ENCODE data around the gene XPNPEP1.

Gene XPNPEP1

GRCh38 chr10:109862738-109863137 is 60.6 kb downstream of the XPNPEP1 start:
- no peak overlapping the region for H4K91ac ChIP-seq (ENCODE audit: low read depth, low read length)
- no peak overlapping the region for H2AFZ ChIP-seq (ENCODE audit: insufficient read depth, low read length, poor library complexity)
- H2AK5ac ChIP-seq (ENCODE audit: low read length) = no peak overlapping the region
- peaks cover 0 to 3% of the 10 kb centered on the region in 2 experiments for H3K4me1 ChIP-seq (ENCODE audit: control insufficient read depth in 1 of 2, insufficient read depth in 2 of 2, low read length in 2 of 2)
- H3K4ac ChIP-seq (ENCODE audit: low read depth, low read length) = no peak overlapping the region
- H4K12ac ChIP-seq (ENCODE audit: low read depth, low read length) = no peak overlapping the region
- no peak overlapping the region for H2BK5ac ChIP-seq (ENCODE audit: low read depth, low read length, poor library complexity)
- H2BK12ac ChIP-seq (ENCODE audit: low read length) = no peak overlapping the region
- no peak overlapping the region for H2BK120ac ChIP-seq (ENCODE audit: insufficient read depth, low read length, poor library complexity)
- DNase-seq = no peak
- no peak overlapping the region for H3K14ac ChIP-seq (ENCODE audit: low read length)
- H3K23ac ChIP-seq (ENCODE audit: low read length) = no peak overlapping the region
- H4K8ac ChIP-seq (ENCODE audit: low read depth, low read length) = no peak overlapping the region
- H3K79me1 ChIP-seq (ENCODE audit: low read length) = no peaks in the 10 kb centered on the region
- H3K9ac ChIP-seq (ENCODE audit: low read length) = no peak overlapping the region
- no peaks in the 10 kb centered on the region for H3K9me3 ChIP-seq (ENCODE audit: insufficient read depth, low read depth, low read length)
- H3K27me3 ChIP-seq (ENCODE audit: insufficient read depth, low read length) = no peaks in the 10 kb centered on the region
- no peaks in the 10 kb centered on the region for H3K79me2 ChIP-seq (ENCODE audit: control insufficient read depth, insufficient read depth, low read length, poor library complexity)
- no peak overlapping the region for H3K18ac ChIP-seq (ENCODE audit: low read length)
- no peak overlapping the region for H3K27ac ChIP-seq (ENCODE audit: low read depth, low read length)
- H3K4me3 ChIP-seq (ENCODE audit: low read depth, low read length) = no peak overlapping the region
- H3K4me2 ChIP-seq (ENCODE audit: low read length) = no peak overlapping the region
- peaks cover 18 to 29% of the 10 kb centered on the region in 2 experiments for H3K36me3 ChIP-seq (ENCODE audit: control insufficient read depth in 1 of 2, insufficient read depth in 2 of 2, low read length in 2 of 2)

GRCh38 chr10:109862041-109862440 is 61.3 kb downstream of the XPNPEP1 start:
- Histone ChIP-seq H3K18ac (ENCODE audit: low read length) (no peak overlapping the region), H3K36me3 (ENCODE audit: control insufficient read depth in 1 of 2, insufficient read depth in 2 of 2, low read length in 2 of 2) (peaks cover 12 to 22% of the 10 kb centered on the region in 2 experiments), H3K27ac (ENCODE audit: low read depth, low read length) (no peak overlapping the region), H4K8ac (ENCODE audit: low read depth, low read length) (no peak overlapping the region), H4K12ac (ENCODE audit: low read depth, low read length) (no peak overlapping the region), H3K4me3 (ENCODE audit: low read depth, low read length) (no peak overlapping the region), H2AFZ (ENCODE audit: insufficient read depth, low read length, poor library complexity) (no peak overlapping the region), H3K23ac (ENCODE audit: low read length) (no peak overlapping the region), H3K79me1 (ENCODE audit: low read length) (no peaks in the 10 kb centered on the region), H2BK12ac (ENCODE audit: low read length) (no peak overlapping the region), H2BK5ac (ENCODE audit: low read depth, low read length, poor library complexity) (no peak overlapping the region), H3K27me3 (ENCODE audit: insufficient read depth, low read length) (no peaks in the 10 kb centered on the region), H3K79me2 (ENCODE audit: control insufficient read depth, insufficient read depth, low read length, poor library complexity) (no peaks in the 10 kb centered on the region), H3K4ac (ENCODE audit: low read depth, low read length) (no peak overlapping the region), H3K9ac (ENCODE audit: low read length) (no peak overlapping the region), H2BK120ac (ENCODE audit: insufficient read depth, low read length, poor library complexity) (no peak overlapping the region), H3K9me3 (ENCODE audit: insufficient read depth, low read depth, low read length) (no peaks in the 10 kb centered on the region), H3K14ac (ENCODE audit: low read length) (no peak overlapping the region), H3K4me2 (ENCODE audit: low read length) (no peak overlapping the region), H3K4me1 (ENCODE audit: control insufficient read depth in 1 of 2, insufficient read depth in 2 of 2, low read length in 2 of 2) (peaks cover 0 to 3% of the 10 kb centered on the region in 2 experiments), H2AK5ac (ENCODE audit: low read length) (no peak overlapping the region), H4K91ac (ENCODE audit: low read depth, low read length) (no peak overlapping the region)
- WGBS (ENCODE audit: extremely low coverage, insufficient coverage, insufficient read length) = no CpG with 5 or more reads among the region's 6 CpGs
- no peak for DNase-seq

GRCh38 chr10:109861081-109861480 is 62.2 kb downstream of the XPNPEP1 start:
- Histone ChIP-seq H2BK12ac (ENCODE audit: low read length) (no peak overlapping the region), H4K12ac (ENCODE audit: low read depth, low read length) (no peak overlapping the region), H4K91ac (ENCODE audit: low read depth, low read length) (no peak overlapping the region), H3K36me3 (ENCODE audit: control insufficient read depth in 1 of 2, insufficient read depth in 2 of 2, low read length in 2 of 2) (peaks cover 8 to 16% of the 10 kb centered on the region in 2 experiments), H3K9me3 (ENCODE audit: insufficient read depth, low read depth, low read length) (no peaks in the 10 kb centered on the region), H3K14ac (ENCODE audit: low read length) (no peak overlapping the region), H3K27me3 (ENCODE audit: insufficient read depth, low read length) (no peaks in the 10 kb centered on the region), H3K23ac (ENCODE audit: low read length) (no peak overlapping the region), H3K18ac (ENCODE audit: low read length) (no peak overlapping the region), H3K27ac (ENCODE audit: low read depth, low read length) (no peak overlapping the region), H3K4me2 (ENCODE audit: low read length) (no peak overlapping the region), H3K4me1 (ENCODE audit: control insufficient read depth in 1 of 2, insufficient read depth in 2 of 2, low read length in 2 of 2) (peaks cover 0 to 3% of the 10 kb centered on the region in 2 experiments), H2AK5ac (ENCODE audit: low read length) (no peak overlapping the region), H2BK120ac (ENCODE audit: insufficient read depth, low read length, poor library complexity) (no peak overlapping the region), H3K4ac (ENCODE audit: low read depth, low read length) (no peak overlapping the region), H3K4me3 (ENCODE audit: low read depth, low read length) (no peak overlapping the region), H3K9ac (ENCODE audit: low read length) (no peak overlapping the region), H4K8ac (ENCODE audit: low read depth, low read length) (no peak overlapping the region), H3K79me1 (ENCODE audit: low read length) (no peaks in the 10 kb centered on the region), H2BK5ac (ENCODE audit: low read depth, low read length, poor library complexity) (no peak overlapping the region), H2AFZ (ENCODE audit: insufficient read depth, low read length, poor library complexity) (no peak overlapping the region), H3K79me2 (ENCODE audit: control insufficient read depth, insufficient read depth, low read length, poor library complexity) (no peaks in the 10 kb centered on the region)
- no peak for DNase-seq
- WGBS (ENCODE audit: extremely low coverage, insufficient coverage, insufficient read length) = no CpG with 5 or more reads among the region's 4 CpGs

GRCh38 chr10:109859221-109859620 is 64.1 kb downstream of the XPNPEP1 start:
- Histone ChIP-seq H3K23ac (ENCODE audit: low read length) (no peak overlapping the region), H3K4me3 (ENCODE audit: low read depth, low read length) (no peak overlapping the region), H3K4me1 (ENCODE audit: control insufficient read depth in 1 of 2, insufficient read depth in 2 of 2, low read length in 2 of 2) (peaks cover 0 to 3% of the 10 kb centered on the region in 2 experiments), H3K18ac (ENCODE audit: low read length) (no peak overlapping the region), H3K14ac (ENCODE audit: low read length) (no peak overlapping the region), H2AK5ac (ENCODE audit: low read length) (no peak overlapping the region), H4K91ac (ENCODE audit: low read depth, low read length) (no peak overlapping the region), H3K4ac (ENCODE audit: low read depth, low read length) (no peak overlapping the region), H3K27ac (ENCODE audit: low read depth, low read length) (no peak overlapping the region), H2BK12ac (ENCODE audit: low read length) (no peak overlapping the region), H3K4me2 (ENCODE audit: low read length) (no peak overlapping the region), H3K9me3 (ENCODE audit: insufficient read depth, low read depth, low read length) (no peaks in the 10 kb centered on the region), H3K79me1 (ENCODE audit: low read length) (no peaks in the 10 kb centered on the region), H3K79me2 (ENCODE audit: control insufficient read depth, insufficient read depth, low read length, poor library complexity) (no peaks in the 10 kb centered on the region), H2BK120ac (ENCODE audit: insufficient read depth, low read length, poor library complexity) (no peak overlapping the region), H3K9ac (ENCODE audit: low read length) (no peak overlapping the region), H3K36me3 (ENCODE audit: control insufficient read depth in 1 of 2, insufficient read depth in 2 of 2, low read length in 2 of 2) (peaks cover 0 to 3% of the 10 kb centered on the region in 2 experiments), H2BK5ac (ENCODE audit: low read depth, low read length, poor library complexity) (no peak overlapping the region), H3K27me3 (ENCODE audit: insufficient read depth, low read length) (no peaks in the 10 kb centered on the region), H4K12ac (ENCODE audit: low read depth, low read length) (no peak overlapping the region), H4K8ac (ENCODE audit: low read depth, low read length) (no peak overlapping the region), H2AFZ (ENCODE audit: insufficient read depth, low read length, poor library complexity) (no peak overlapping the region)
- no CpG with 5 or more reads among the region's 1 CpG for WGBS (ENCODE audit: extremely low coverage, insufficient coverage, insufficient read length)
- DNase-seq = no peak

Data from trophoblast cell (in vitro differentiated cells and primary cell).